ENCODE data around the gene VIT. TPM values are rescaled to one million over a fixed set of nuclear protein-coding genes. Genes with fewer than 3 reads are reported as not detected.

Gene VIT
- total and polyA plus RNA-seq, 2 experiments from 2014 or later = not detected

GRCh38 chr2:36775261-36775660, 78.8 kb downstream of the VIT start:
- H3K27me3 Mint-ChIP-seq (ENCODE audit: insufficient read depth, low read depth, poor library complexity) = no peaks in the 10 kb centered on the region
- H3K36me3 Mint-ChIP-seq (ENCODE audit: low read depth) = no peaks in the 10 kb centered on the region
- no peaks in the 10 kb centered on the region for H3K9me3 Mint-ChIP-seq
- no peak overlapping the region for H3K4me3 Mint-ChIP-seq
- TF ChIP-seq STAT1 (IDR thresholded peaks at IDR 0.05; ENCODE audit: unreplicated experiment) = no peak
- no peak for TF ChIP-seq ETS1 (IDR thresholded peaks at IDR 0.05)
- TF ChIP-seq, protein P1, sequence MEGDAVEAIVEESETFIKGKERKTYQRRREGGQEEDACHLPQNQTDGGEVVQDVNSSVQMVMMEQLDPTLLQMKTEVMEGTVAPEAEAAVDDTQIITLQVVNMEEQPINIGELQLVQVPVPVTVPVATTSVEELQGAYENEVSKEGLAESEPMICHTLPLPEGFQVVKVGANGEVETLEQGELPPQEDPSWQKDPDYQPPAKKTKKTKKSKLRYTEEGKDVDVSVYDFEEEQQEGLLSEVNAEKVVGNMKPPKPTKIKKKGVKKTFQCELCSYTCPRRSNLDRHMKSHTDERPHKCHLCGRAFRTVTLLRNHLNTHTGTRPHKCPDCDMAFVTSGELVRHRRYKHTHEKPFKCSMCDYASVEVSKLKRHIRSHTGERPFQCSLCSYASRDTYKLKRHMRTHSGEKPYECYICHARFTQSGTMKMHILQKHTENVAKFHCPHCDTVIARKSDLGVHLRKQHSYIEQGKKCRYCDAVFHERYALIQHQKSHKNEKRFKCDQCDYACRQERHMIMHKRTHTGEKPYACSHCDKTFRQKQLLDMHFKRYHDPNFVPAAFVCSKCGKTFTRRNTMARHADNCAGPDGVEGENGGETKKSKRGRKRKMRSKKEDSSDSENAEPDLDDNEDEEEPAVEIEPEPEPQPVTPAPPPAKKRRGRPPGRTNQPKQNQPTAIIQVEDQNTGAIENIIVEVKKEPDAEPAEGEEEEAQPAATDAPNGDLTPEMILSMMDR (conservative IDR thresholded peaks at IDR 0.05; ENCODE audit: low read depth in 2 of 2) = no peak
- TF ChIP-seq ZNF331 (CRISPR knock-in tag; IDR thresholded peaks at IDR 0.05; ENCODE audit: low read depth) = no peak
- no peak for TF ChIP-seq NANOG (IDR thresholded peaks at IDR 0.05; ENCODE audit: borderline replicate concordance)
- no peak for TF ChIP-seq EZH2 (IDR thresholded peaks at IDR 0.05; ENCODE audit: low read depth, unreplicated experiment)
- TF ChIP-seq EZH2phosphoT487 (IDR thresholded peaks at IDR 0.05; ENCODE audit: unreplicated experiment) = no peak
- no peak for TF ChIP-seq JUNB (IDR thresholded peaks at IDR 0.05; ENCODE audit: unreplicated experiment)
- no peak for TF ChIP-seq CREB1 (CRISPR knock-in tag; IDR thresholded peaks at IDR 0.05; ENCODE audit: low read depth)
- TF ChIP-seq POLR2AphosphoS5 (IDR thresholded peaks at IDR 0.05; ENCODE audit: low read depth) = no peak
- TF ChIP-seq ZNF114 (CRISPR knock-in tag; IDR thresholded peaks at IDR 0.05) = no peak
- no peak for TF ChIP-seq REST (IDR thresholded peaks at IDR 0.05; ENCODE audit: unreplicated experiment)
- TF ChIP-seq ZNF462 (CRISPR knock-in tag; IDR thresholded peaks at IDR 0.05) = no peak
- DNase-seq (ENCODE audit: low spot score) = no peak
- H2AFZ ChIP-seq = no peak overlapping the region
- no peak overlapping the region for H3K27ac ChIP-seq (ENCODE audit: low read depth)
- peaks cover 3% of the 10 kb centered on the region; the same call in 1 of the 2 replicates for H3K9me2 ChIP-seq (ENCODE audit: insufficient read depth)
- ATAC-seq = no peak
- no peaks in the 10 kb centered on the region for H3K4me1 ChIP-seq (ENCODE audit: insufficient read depth)
- H3K4me2 ChIP-seq = no peak overlapping the region
- no peaks in the 10 kb centered on the region for H3K4me1 Mint-ChIP-seq
- no peak overlapping the region for H3K4me3 ChIP-seq
- H3K79me2 ChIP-seq (replicated peaks; ENCODE audit: insufficient read depth) = no peaks in the 10 kb centered on the region
- H3K27me3 ChIP-seq (ENCODE audit: insufficient read depth) = no peaks in the 10 kb centered on the region
- no peak overlapping the region for H3K27ac Mint-ChIP-seq
- H3F3A ChIP-seq (replicated peaks; ENCODE audit: low read depth) = no peaks in the 10 kb centered on the region
- H3K36me3 ChIP-seq (ENCODE audit: insufficient read depth) = no peaks in the 10 kb centered on the region
- H4K20me1 ChIP-seq (replicated peaks; ENCODE audit: insufficient read depth) = no peaks in the 10 kb centered on the region

Data from GM23338 (cell line).